HG02571 (cell line): Measurements from ENCODE around the gene DLST.

ENCODE experiments used
- ATAC-seq: cut with Tn5 transposase; IDR thresholded peaks from one replicate; pipeline ENCODE4 v1.9.1; 2021; ENCODE audit warnings: mild to moderate bottlenecking, moderate library complexity; ENCODE audit not compliant: unreplicated experiment

DLST gene

GRCh38 chr14:74936151-74936550 is 54.4 kb downstream of the DLST start:
- no peak for ATAC-seq

- ATAC-seq = no peak
These were observed 55.0 kb downstream of the DLST start for GRCh38 chr14:74936731-74937130.

GRCh38 chr14:74937171-74937570 is 55.5 kb downstream of the DLST start:
- no peak for ATAC-seq

- no peak for ATAC-seq
These were observed 57.1 kb downstream of the DLST start for GRCh38 chr14:74938531-74939495.

GRCh38 chr14:74940956-74941565 is 59.3 kb downstream of the DLST start:
- no peak for ATAC-seq

- ATAC-seq = no peak
These were observed 60.0 kb downstream of the DLST start for GRCh38 chr14:74941676-74942097.

- ATAC-seq = no peak
These were observed 60.5 kb downstream of the DLST start for GRCh38 chr14:74942181-74942580.

GRCh38 chr14:74942608-74943007 is 60.9 kb downstream of the DLST start:
- ATAC-seq = no peak

- ATAC-seq = no peak
These were observed 63.6 kb downstream of the DLST start for GRCh38 chr14:74945261-74945851.

GRCh38 chr14:74945852-74946658 is 64.3 kb downstream of the DLST start:
- no peak for ATAC-seq

GRCh38 chr14:74946659-74947281 is 65.1 kb downstream of the DLST start:
- ATAC-seq = no peak

- ATAC-seq = no peak
These were observed 65.9 kb downstream of the DLST start for GRCh38 chr14:74947353-74948227.

- ATAC-seq = no peak
These were observed 66.8 kb downstream of the DLST start for GRCh38 chr14:74948228-74949175.

GRCh38 chr14:74949191-74949601 is 67.5 kb downstream of the DLST start:
- ATAC-seq = no peak

- no peak for ATAC-seq
These were observed 68.3 kb downstream of the DLST start for GRCh38 chr14:74949859-74950573.

GRCh38 chr14:74950795-74951442 is 69.2 kb downstream of the DLST start:
- ATAC-seq = no peak

- no peak for ATAC-seq
These were observed 69.9 kb downstream of the DLST start for GRCh38 chr14:74951443-74952179.
